Gastrocnemius medialis (tissue), 4 donors: ENCODE measurements around the gene BSCL2. TPM values are rescaled to one million over a fixed set of nuclear protein-coding genes. Genes with fewer than 3 reads are reported as not detected.
A peak's percentile ranks its signal among the peaks of the same experiment; 100 is the strongest.

Experiments used
- ATAC-seq, 2 donors: fragments of 150-250 bp; one replicate each; pipeline ENCODE4 v1.9.1; 2016
- DNase-seq, 2 donors: peaks; one replicate each; pipeline ENCODE4 v3.0.0-alpha.2; 2019
- H3K27ac ChIP-seq, 4 donors: fragments of 200-600 bp; sonication (generic); 1 replicate in 1 of 4; 2 replicates in 3 of 4; pipeline ENCODE4 v1.5.1; 2016 to 2018; ENCODE audit warnings: mild to moderate bottlenecking in 2 of 4, moderate library complexity in 1 of 4
- H3K27me3 ChIP-seq, 3 donors: fragments of 200-600 bp; sonication (generic) in 2 of 3; 1 replicate in 1 of 3; 2 replicates in 2 of 3; pipeline versions ENCODE4 v1.5.1 to v1.6.0; 2016 to 2019; ENCODE audit warnings: mild to moderate bottlenecking in 1 of 3, moderate library complexity in 1 of 3
- H3K36me3 ChIP-seq, 2 donors: fragments of 200-600 bp; sonication (generic) in 1 of 2; one replicate each; pipeline ENCODE4 v1.5.1; 2017 to 2018
- H3K4me1 ChIP-seq, 2 donors: fragments of 200-600 bp; sonication (generic) in 1 of 2; one replicate each; pipeline ENCODE4 v1.5.1; 2016 to 2017; ENCODE audit warnings: mild to moderate bottlenecking in 2 of 2
- H3K4me3 ChIP-seq, 4 donors: fragments of 200-600 bp; sonication (generic) in 3 of 4; 1 replicate in 1 of 4; 2 replicates in 3 of 4; pipeline ENCODE4 v1.5.1; 2016 to 2019; ENCODE audit warnings: mild to moderate bottlenecking in 2 of 4
- H3K9me3 ChIP-seq, 3 donors: fragments of 200-600 bp; sonication (generic) in 2 of 3; 1 replicate in 1 of 3; 2 replicates in 2 of 3; pipeline ENCODE4 v1.5.1; 2016 to 2019
- CTCF ChIP-seq, 5 experiments: fragments of 450-650 bp in 3 of 5; fragments of 200-600 bp in 2 of 5; sonication (generic) in 2 of 5; IDR thresholded peaks in 4 of 5; conservative IDR thresholded peaks in 1 of 5; 1 replicate in 4 of 5; 2 replicates in 1 of 5; pipeline ENCODE4 v1.5.1; 2016 to 2019; ENCODE audit warnings: antibody characterized with exemption in 5 of 5, mild to moderate bottlenecking in 3 of 5, moderate library complexity in 3 of 5
- POLR2A ChIP-seq, 2 donors: fragments of 450-650 bp; IDR thresholded peaks; one replicate each; pipeline ENCODE4 v1.6.1; 2017; ENCODE audit warnings: antibody characterized with exemption in 2 of 2, mild to moderate bottlenecking in 2 of 2, moderate library complexity in 2 of 2
- in situ Hi-C, 4 donors: fragments of 200-750 bp; cut with MboI; loops; one replicate each; pipeline versions ENCODE4 v1.15.0 to v1.8.0; 2017; ENCODE audit warnings: low sequenced_read_pairs in 4 of 4
- intact Hi-C: fragments of 100-400 bp; cut with DNase I; formaldehyde crosslinking; loops from one replicate; pipeline ENCODE4 v1.15.1; 2023; ENCODE audit warnings: low total_unique reads
- total RNA-seq, 4 donors: library from RNA; depleted of rRNA; stranded (reverse); fragments of >200 nt; gene quantifications; one replicate each; pipeline versions ENCODE4 v1.1.0 to v1.2.3, GENCODE V29; 2016

BSCL2 gene
- total RNA-seq, 4 donors from 2014 or later = 33.4 to 114 (median 55.6) TPM

DNA sequence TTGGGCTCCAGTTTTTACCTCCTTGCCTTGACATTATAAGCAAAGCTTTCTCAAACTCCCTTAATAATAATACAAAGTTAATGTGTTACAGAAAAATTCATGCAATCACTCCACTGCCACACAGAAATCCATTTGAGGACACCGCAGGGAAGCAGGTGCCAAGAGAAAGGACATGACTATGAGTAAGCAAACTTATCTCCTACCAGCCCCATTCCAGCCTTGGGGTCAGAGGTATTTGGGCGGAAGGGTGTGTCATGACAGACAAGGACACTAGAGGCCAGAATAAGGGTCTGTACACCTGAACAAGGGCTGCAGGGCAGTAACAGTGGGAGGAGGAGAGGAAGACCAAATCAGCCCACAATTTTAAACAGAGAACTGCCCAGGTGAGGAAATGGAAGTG is 6.1 kb upstream of the BSCL2 start:
- in situ Hi-C loops (loop anchor here in 1 of 4 donors (25.0 kb wide), 1 partner anchor 101 kb away; the partner anchor contains the start of genes B3GAT3, EML3, MTA2 and ROM1), intact Hi-C loops (no loop called here)
- no peak for DNase-seq
- Histone ChIP-seq H3K4me3 (no peak overlapping the region), H3K36me3 (peaks cover 0 to 63% of the 10 kb centered on the region in 2 donors), H3K27me3 (no peaks in the 10 kb centered on the region), H3K4me1 (peaks cover 14 to 30% of the 10 kb centered on the region in 2 donors), H3K27ac (peak overlapping the region; percentile 42 to 74 (median 60)), H3K9me3 (no peaks in the 10 kb centered on the region)
- ATAC-seq = no peak
- no peak for TF ChIP-seq CTCF (IDR thresholded peaks at IDR 0.05 in 4 of 5, conservative IDR thresholded peaks at IDR 0.05 in 1 of 5)
- no peak for TF ChIP-seq POLR2A (IDR thresholded peaks at IDR 0.05)

- no peak for ATAC-seq
- TF ChIP-seq CTCF (IDR thresholded peaks at IDR 0.05 in 4 of 5, conservative IDR thresholded peaks at IDR 0.05 in 1 of 5) (no peak), POLR2A (IDR thresholded peaks at IDR 0.05) (no peak)
- Histone ChIP-seq H3K27ac (peak overlapping the region; percentile 42 to 74 (median 60)), H3K4me3 (no peak overlapping the region), H3K4me1 (peaks cover 16 to 28% of the 10 kb centered on the region in 2 donors), H3K36me3 (peaks cover 0 to 58% of the 10 kb centered on the region in 2 donors), H3K27me3 (no peaks in the 10 kb centered on the region), H3K9me3 (no peaks in the 10 kb centered on the region)
- intact Hi-C loops (no loop called here), in situ Hi-C loops (loop anchor here in 1 of 4 donors (25.0 kb wide), 1 partner anchor 101 kb away; the partner anchor contains the start of genes B3GAT3, EML3, MTA2 and ROM1)
- DNase-seq = no peak
These were observed 5.6 kb upstream of the BSCL2 start for GRCh38 chr11:62712861-62713260.

DNA sequence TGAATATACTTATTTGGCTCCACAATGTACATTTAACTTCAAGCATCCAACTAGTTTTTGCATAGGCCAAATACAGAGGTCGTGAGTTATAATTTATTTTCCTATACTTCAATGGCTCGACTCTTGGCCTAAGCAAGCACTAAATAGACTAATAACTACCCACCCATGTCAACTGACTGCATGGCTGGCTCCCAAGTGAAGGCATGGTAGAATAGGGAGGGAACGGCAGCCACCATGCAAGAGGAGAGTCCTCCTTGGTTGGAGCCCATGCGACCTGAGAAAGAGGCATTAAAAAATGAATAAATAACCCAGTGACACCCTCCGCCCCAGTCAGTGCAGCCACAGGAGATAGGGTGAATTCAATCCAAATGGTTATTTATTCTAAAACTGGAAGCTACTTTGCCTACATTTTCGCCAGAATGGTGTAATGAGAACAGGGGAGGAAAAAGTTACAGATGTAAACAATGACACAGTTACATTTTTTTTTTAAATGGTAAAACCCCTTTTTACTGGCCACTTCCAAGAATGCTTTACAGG is 5.1 kb upstream of the BSCL2 start:
- Histone ChIP-seq H3K27me3 (no peaks in the 10 kb centered on the region), H3K4me3 (no peak overlapping the region), H3K27ac (peak overlapping the region; percentile 42 to 74 (median 60)), H3K9me3 (no peaks in the 10 kb centered on the region), H3K4me1 (peaks cover 16 to 28% of the 10 kb centered on the region in 2 donors), H3K36me3 (peaks cover 0 to 53% of the 10 kb centered on the region in 2 donors)
- DNase-seq (no peak), ATAC-seq (no peak)
- intact Hi-C loops (no loop called here), in situ Hi-C loops (loop anchor here in 1 of 4 donors (25.0 kb wide), 1 partner anchor 100 kb away; the partner anchor contains the start of genes B3GAT3, EML3, MTA2 and ROM1)
- no peak for TF ChIP-seq CTCF (IDR thresholded peaks at IDR 0.05 in 4 of 5, conservative IDR thresholded peaks at IDR 0.05 in 1 of 5)
- TF ChIP-seq POLR2A (IDR thresholded peaks at IDR 0.05) = no peak

DNA sequence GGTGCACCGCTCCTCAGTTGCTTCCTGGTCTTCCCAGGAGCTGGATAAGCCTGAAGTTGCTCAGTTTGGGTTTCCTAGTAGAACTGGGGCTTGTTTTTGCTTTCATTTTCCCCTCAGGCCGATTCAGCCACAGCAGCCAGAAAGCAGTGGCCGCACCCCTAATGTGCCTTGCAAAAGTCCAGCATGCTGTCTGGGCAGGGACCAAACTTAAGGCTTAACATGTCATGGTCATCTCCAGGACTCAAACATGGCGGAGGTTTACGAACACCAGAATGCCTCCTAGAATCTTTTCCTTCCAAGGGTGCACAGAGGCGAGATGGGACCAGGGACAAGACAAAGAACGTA is 2.7 kb upstream of the BSCL2 start:
- no peaks in the 10 kb centered on the region for H3K27me3 ChIP-seq
- no peak for DNase-seq
- no peak for ATAC-seq
- peaks cover 0 to 29% of the 10 kb centered on the region in 2 donors for H3K36me3 ChIP-seq
- TF ChIP-seq POLR2A (IDR thresholded peaks at IDR 0.05) (no peak), CTCF (IDR thresholded peaks at IDR 0.05 in 4 of 5, conservative IDR thresholded peaks at IDR 0.05 in 1 of 5) (no peak)
- peaks cover 32 to 45% of the 10 kb centered on the region in 2 donors for H3K4me1 ChIP-seq
- intact Hi-C loops = no loop called here
- H3K4me3 ChIP-seq = peak overlapping the region; percentile 75 to 87 (median 81)
- H3K9me3 ChIP-seq = no peaks in the 10 kb centered on the region
- H3K27ac ChIP-seq = peak overlapping the region; percentile 94 to 97 (median 96)
- in situ Hi-C loops = loop anchor here in 1 of 4 donors (25.0 kb wide), 1 partner anchor 98 kb away; the partner anchor contains the start of genes B3GAT3, EML3, MTA2 and ROM1
